Smooth muscle cell (in vitro differentiated cells): ENCODE measurements around the gene OR51B6. TPM values are rescaled to one million over a fixed set of nuclear protein-coding genes. Genes with fewer than 3 reads are reported as not detected.

Source experiments
- DNase-seq: peaks from one replicate; lab custom pipeline; 2025; ENCODE audit not compliant: unreplicated experiment; lab: John Stamatoyannopoulos, UW
- H2AFZ ChIP-seq: fragments of 200-600 bp; sonication (generic); 2 replicates; pipeline ENCODE4 v1.6.0; 2016; ENCODE audit warnings: antibody characterized with exemption, low read depth, mild to moderate bottlenecking
- H3F3A ChIP-seq: fragments of 200-600 bp; sonication (generic); 2 replicates; pipeline ENCODE4 v1.6.0; 2017; ENCODE audit warnings: antibody characterized with exemption, low read depth
- H3K27ac ChIP-seq: fragments of 200-600 bp; sonication (generic); 2 replicates; pipeline ENCODE4 v1.5.1; 2016; ENCODE audit warnings: low read depth, mild to moderate bottlenecking
- H3K27me3 ChIP-seq: fragments of 200-600 bp; sonication (generic); 2 replicates; pipeline ENCODE4 v1.6.1; 2016; ENCODE audit warnings: low read depth, mild to moderate bottlenecking
- H3K36me3 ChIP-seq: fragments of 200-600 bp; sonication (generic); 2 replicates; pipeline ENCODE4 v1.5.1; 2016; ENCODE audit warnings: low read depth
- H3K4me1 ChIP-seq: fragments of 200-600 bp; sonication (generic); 2 replicates; pipeline ENCODE4 v1.5.1; 2016; ENCODE audit warnings: low read depth
- H3K4me2 ChIP-seq: fragments of 200-600 bp; sonication (generic); 2 replicates; pipeline ENCODE4 v1.6.0; 2016; ENCODE audit warnings: mild to moderate bottlenecking
- H3K4me3 ChIP-seq: fragments of 200-600 bp; sonication (generic); 2 replicates; pipeline ENCODE4 v1.5.1; 2016; ENCODE audit warnings: mild to moderate bottlenecking
- H3K79me2 ChIP-seq: fragments of 200-600 bp; sonication (generic); 2 replicates; pipeline ENCODE4 v1.6.0; 2016; ENCODE audit warnings: low read depth, mild to moderate bottlenecking
- H3K9ac ChIP-seq: fragments of 200-600 bp; sonication (generic); 2 replicates; pipeline ENCODE4 v1.6.0; 2016; ENCODE audit warnings: low read depth
- H3K9me3 ChIP-seq: fragments of 200-600 bp; sonication (generic); replicated peaks from 2 replicates; pipeline ENCODE4 v1.5.1; 2016; ENCODE audit warnings: low read depth
- H4K20me1 ChIP-seq: fragments of 200-600 bp; sonication (generic); 2 replicates; pipeline ENCODE4 v1.6.0; 2016; ENCODE audit warnings: low read depth
- CTCF ChIP-seq: fragments of 200-600 bp; sonication (generic); IDR thresholded peaks from 2 replicates; pipeline ENCODE4 v1.5.1; 2017; ENCODE audit warnings: borderline replicate concordance, mild to moderate bottlenecking, antibody characterized with exemption; ENCODE audit not compliant: insufficient read depth, poor library complexity, severe bottlenecking
- polyA plus RNA-seq: library from polyadenylated mRNA; unstranded; fragments of >200 nt; fragmentation: Nextera tagmentation; extraction: Ambion mirVana; gene quantifications from 2 replicates; pipeline ENCODE4 v1.2.1, GENCODE V29; 2016
- small RNA-seq: library from RNA; depleted of rRNA; stranded (forward); fragments of <200 nt; gene quantifications from one replicate; pipeline ENCODE3, GENCODE V24; 2014
- total RNA-seq: library from RNA; depleted of rRNA; stranded (reverse); fragments of >200 nt; gene quantifications from 2 replicates; pipeline ENCODE4 v1.2.3, GENCODE V29; 2014

The OR51B6 gene
- total and polyA plus RNA-seq, 2 experiments from 2014 or later: not detected

- Histone ChIP-seq H3K9ac (no peak overlapping the region), H3K36me3 (no peaks in the 10 kb centered on the region), H3K27me3 (no peaks in the 10 kb centered on the region), H3K4me1 (no peaks in the 10 kb centered on the region), H4K20me1 (no peaks in the 10 kb centered on the region), H3K4me2 (no peak overlapping the region), H3K79me2 (no peaks in the 10 kb centered on the region), H3K27ac (no peak overlapping the region), H3F3A (no peaks in the 10 kb centered on the region), H3K4me3 (no peak overlapping the region), H3K9me3 (no peaks in the 10 kb centered on the region), H2AFZ (no peak overlapping the region)
- DNase-seq: no peak
- no peak for TF ChIP-seq CTCF
Measured at GRCh38 chr11:5398936-5399335, 47.6 kb downstream of the OR51B6 start.

Small RNAs within 50 kb of the gene (small RNA-seq; reads per million reads assigned to genes)
- gene AC104389.3: not detected

Other genes with a start within 250 kb of the OR51B6 start
- not detected in 2 replicates for gene OR52A5, start 213.2 kb upstream of the OR51B6 start, total RNA-seq
- not detected in 2 replicates for gene OR52A5, start 213.2 kb upstream of the OR51B6 start, polyA plus RNA-seq
- not detected in 2 replicates for gene OR52A1, start 196.8 kb upstream of the OR51B6 start, total RNA-seq
- not detected in 2 replicates for gene OR52A1, start 196.8 kb upstream of the OR51B6 start, polyA plus RNA-seq
- gene OR51V1, start 150.8 kb upstream of the OR51B6 start, total RNA-seq: not detected in 2 replicates
- gene OR51V1, start 150.8 kb upstream of the OR51B6 start, polyA plus RNA-seq: not detected in 2 replicates
- gene HBB, start 124.4 kb upstream of the OR51B6 start, total RNA-seq: not detected in 2 replicates
- gene HBB, start 124.4 kb upstream of the OR51B6 start, polyA plus RNA-seq: not detected in 2 replicates
- gene HBD, start 117.0 kb upstream of the OR51B6 start, total RNA-seq: not detected in 2 replicates
- not detected in 2 replicates for gene HBD, start 117.0 kb upstream of the OR51B6 start, polyA plus RNA-seq
- gene HBG1, start 101.7 kb upstream of the OR51B6 start, total RNA-seq: not detected in 2 replicates
- not detected in 2 replicates for gene HBG1, start 101.7 kb upstream of the OR51B6 start, polyA plus RNA-seq
- gene HBG2, start 96.7 kb upstream of the OR51B6 start, total RNA-seq: 0.49 TPM in 1 of 2 replicates, not detected in the other
- gene HBG2, start 96.7 kb upstream of the OR51B6 start, polyA plus RNA-seq: not detected in 2 replicates
- not detected in 2 replicates for gene HBE1, start 81.6 kb upstream of the OR51B6 start, total RNA-seq
- 0.73 TPM in 1 of 2 replicates, not detected in the other for gene HBE1, start 81.6 kb upstream of the OR51B6 start, polyA plus RNA-seq
- gene OR51B4, start 49.6 kb upstream of the OR51B6 start, total RNA-seq: not detected in 2 replicates
- gene OR51B4, start 49.6 kb upstream of the OR51B6 start, polyA plus RNA-seq: not detected in 2 replicates
- gene OR51B2, start 27.2 kb upstream of the OR51B6 start, total RNA-seq: not detected in 2 replicates
- not detected in 2 replicates for gene OR51B2, start 27.2 kb upstream of the OR51B6 start, polyA plus RNA-seq
- 0.09 and 0.54 TPM in 2 replicates for gene OR51B5, start 8.0 kb upstream of the OR51B6 start, total RNA-seq
- gene OR51B5, start 8.0 kb upstream of the OR51B6 start, polyA plus RNA-seq: not detected in 2 replicates
- not detected in 2 replicates for gene OR51M1, start 32.3 kb downstream of the OR51B6 start, total RNA-seq
- gene OR51M1, start 32.3 kb downstream of the OR51B6 start, polyA plus RNA-seq: not detected in 2 replicates
- not detected in 2 replicates for gene OR51Q1, start 70.6 kb downstream of the OR51B6 start, total RNA-seq
- not detected in 2 replicates for gene OR51Q1, start 70.6 kb downstream of the OR51B6 start, polyA plus RNA-seq
- not detected in 2 replicates for gene OR51I1, start 90.0 kb downstream of the OR51B6 start, total RNA-seq
- not detected in 2 replicates for gene OR51I1, start 90.0 kb downstream of the OR51B6 start, polyA plus RNA-seq
- not detected in 2 replicates for gene OR51I2, start 97.8 kb downstream of the OR51B6 start, total RNA-seq
- not detected in 2 replicates for gene OR51I2, start 97.8 kb downstream of the OR51B6 start, polyA plus RNA-seq
- gene OR52D1, start 137.2 kb downstream of the OR51B6 start, total RNA-seq: not detected in 2 replicates
- gene OR52D1, start 137.2 kb downstream of the OR51B6 start, polyA plus RNA-seq: not detected in 2 replicates
- 0.13 and 0.27 TPM in 2 replicates for gene UBQLN3, start 158.4 kb downstream of the OR51B6 start, total RNA-seq
- gene UBQLN3, start 158.4 kb downstream of the OR51B6 start, polyA plus RNA-seq: 0.45 TPM in 1 of 2 replicates, not detected in the other
- 0.31 and 0.58 TPM in 2 replicates for gene UBQLNL, start 165.2 kb downstream of the OR51B6 start, total RNA-seq
- gene UBQLNL, start 165.2 kb downstream of the OR51B6 start, polyA plus RNA-seq: 0.14 TPM in 1 of 2 replicates, not detected in the other
- gene OR52H1, start 197.0 kb downstream of the OR51B6 start, total RNA-seq: not detected in 2 replicates
- not detected in 2 replicates for gene OR52H1, start 197.0 kb downstream of the OR51B6 start, polyA plus RNA-seq
- gene OR52B6, start 229.4 kb downstream of the OR51B6 start, total RNA-seq: not detected in 2 replicates
- not detected in 2 replicates for gene OR52B6, start 229.4 kb downstream of the OR51B6 start, polyA plus RNA-seq
- gene TRIM6, start 245.1 kb downstream of the OR51B6 start, total RNA-seq: 5.6 and 10.0 TPM in 2 replicates
- 3.7 and 11.7 TPM in 2 replicates for gene TRIM6, start 245.1 kb downstream of the OR51B6 start, polyA plus RNA-seq